Measurements from ENCODE around the gene GNL2.

- TF ChIP-seq TAF1 (IDR thresholded peaks at IDR 0.05; ENCODE audit: borderline replicate concordance, insufficient read depth, low read length) (no peak), REST (IDR thresholded peaks at IDR 0.05; ENCODE audit: insufficient read depth in 1 of 2, low read depth in 2 of 2, low read length in 2 of 2) (no peak), POLR2AphosphoS5 (IDR thresholded peaks at IDR 0.05; ENCODE audit: low read depth, low read length) (no peak), SIN3A (IDR thresholded peaks at IDR 0.05; ENCODE audit: borderline replicate concordance, insufficient read depth, low read length) (no peak)
These were observed 25.7 kb upstream of the GNL2 start for GRCh38 chr1:37621326-37621870.
